ENCODE results near the gene RNF215. TPM values are rescaled to one million over a fixed set of nuclear protein-coding genes. Genes with fewer than 3 reads are reported as not detected.
A peak's percentile ranks its signal among the peaks of the same experiment; 100 is the strongest.

RNF215 gene
- total RNA-seq, 1 donor from 2014 or later: 15.5 TPM

- no peaks in the 10 kb centered on the region for H3K27me3 ChIP-seq (ENCODE audit: control insufficient read depth, insufficient read depth, low read length)
- DNase-seq (ENCODE audit: low read depth) (no peak), FAIRE-seq (no peak)
- H3K36me3 ChIP-seq (ENCODE audit: control insufficient read depth, insufficient read depth, low read length): peaks cover 1% of the 10 kb centered on the region
- no peak for TF ChIP-seq CTCF (IDR thresholded peaks at IDR 0.05; ENCODE audit: insufficient read depth, low read length, severe bottlenecking)
- no peak overlapping the region for H3K4me3 ChIP-seq (ENCODE audit: low read depth, low read length)
Observed at GRCh38 chr22:30385942-30386341, 1.3 kb downstream of the RNF215 start.

GRCh38 chr22:30383061-30383460 is 4.2 kb downstream of the RNF215 start:
- Histone ChIP-seq H3K27me3 (ENCODE audit: control insufficient read depth, insufficient read depth, low read length) (no peaks in the 10 kb centered on the region), H3K36me3 (ENCODE audit: control insufficient read depth, insufficient read depth, low read length) (peaks cover 9% of the 10 kb centered on the region), H3K4me3 (ENCODE audit: low read depth, low read length) (no peak overlapping the region)
- no peak for TF ChIP-seq CTCF (IDR thresholded peaks at IDR 0.05; ENCODE audit: insufficient read depth, low read length, severe bottlenecking)
- DNase-seq (ENCODE audit: low read depth): no peak
- FAIRE-seq: no peak

GRCh38 chr22:30382340-30382739 is 4.9 kb downstream of the RNF215 start:
- peaks cover 10% of the 10 kb centered on the region for H3K36me3 ChIP-seq (ENCODE audit: control insufficient read depth, insufficient read depth, low read length)

GRCh38 chr22:30381264-30381663 is 5.9 kb downstream of the RNF215 start:
- H3K36me3 ChIP-seq (ENCODE audit: control insufficient read depth, insufficient read depth, low read length): peaks cover 10% of the 10 kb centered on the region
- FAIRE-seq: peak; percentile 40
- DNase-seq (ENCODE audit: low read depth): no peak
- no peak overlapping the region for H3K4me3 ChIP-seq (ENCODE audit: low read depth, low read length)
- no peaks in the 10 kb centered on the region for H3K27me3 ChIP-seq (ENCODE audit: control insufficient read depth, insufficient read depth, low read length)
- no peak for TF ChIP-seq CTCF (IDR thresholded peaks at IDR 0.05; ENCODE audit: insufficient read depth, low read length, severe bottlenecking)

More at GRCh38 chr22:30382340-30382739, 4.9 kb downstream of the RNF215 start:
- TF ChIP-seq CTCF (IDR thresholded peaks at IDR 0.05; ENCODE audit: insufficient read depth, low read length, severe bottlenecking): no peak
- no peak for DNase-seq (ENCODE audit: low read depth)
- no peak for FAIRE-seq
- H3K4me3 ChIP-seq (ENCODE audit: low read depth, low read length): no peak overlapping the region
- H3K27me3 ChIP-seq (ENCODE audit: control insufficient read depth, insufficient read depth, low read length): no peaks in the 10 kb centered on the region

- DNase-seq (ENCODE audit: low read depth) (no peak), FAIRE-seq (no peak)
- Histone ChIP-seq H3K4me3 (ENCODE audit: low read depth, low read length) (no peak overlapping the region), H3K27me3 (ENCODE audit: control insufficient read depth, insufficient read depth, low read length) (no peaks in the 10 kb centered on the region), H3K36me3 (ENCODE audit: control insufficient read depth, insufficient read depth, low read length) (peaks cover 10% of the 10 kb centered on the region)
- TF ChIP-seq CTCF (IDR thresholded peaks at IDR 0.05; ENCODE audit: insufficient read depth, low read length, severe bottlenecking): no peak
Observed at GRCh38 chr22:30380011-30380410, 7.2 kb downstream of the RNF215 start.

- Histone ChIP-seq H3K4me3 (ENCODE audit: low read depth, low read length) (no peak overlapping the region), H3K36me3 (ENCODE audit: control insufficient read depth, insufficient read depth, low read length) (peaks cover 8% of the 10 kb centered on the region), H3K27me3 (ENCODE audit: control insufficient read depth, insufficient read depth, low read length) (no peaks in the 10 kb centered on the region)
- DNase-seq (ENCODE audit: low read depth) (no peak), FAIRE-seq (no peak)
- no peak for TF ChIP-seq CTCF (IDR thresholded peaks at IDR 0.05; ENCODE audit: insufficient read depth, low read length, severe bottlenecking)
Observed at GRCh38 chr22:30375312-30375849, 11.8 kb downstream of the RNF215 start.
